Neural crest cell (in vitro differentiated cells): ENCODE results near the gene DTNBP1. TPM values are rescaled to one million over a fixed set of nuclear protein-coding genes. Genes with fewer than 3 reads are reported as not detected.

Source experiments
- DNase-seq: peaks from one replicate; pipeline ENCODE4 v3.0.0; 2021; ENCODE audit warnings: low read depth, mixed read lengths, low spot score
- H3K27ac Mint-ChIP-seq: one replicate; pipeline ENCODE4 v1.8.0; 2021; ENCODE audit warnings: mild to moderate bottlenecking, mixed read lengths; ENCODE audit not compliant: unreplicated experiment
- H3K27me3 Mint-ChIP-seq: 2 replicates; pipeline ENCODE4 v1.8.0; 2021; ENCODE audit warnings: low read depth, mild to moderate bottlenecking, mixed read lengths
- H3K36me3 Mint-ChIP-seq: 2 replicates; pipeline ENCODE4 v1.8.0; 2021; ENCODE audit warnings: low read depth, mild to moderate bottlenecking, mixed read lengths
- H3K4me1 Mint-ChIP-seq: 2 replicates; pipeline ENCODE4 v1.8.0; 2021; ENCODE audit warnings: mixed read lengths
- H3K4me3 Mint-ChIP-seq: one replicate; pipeline ENCODE4 v1.8.0; 2021; ENCODE audit warnings: mild to moderate bottlenecking, mixed read lengths
- H3K9me3 Mint-ChIP-seq: 2 replicates; pipeline ENCODE4 v1.8.0; 2021; ENCODE audit warnings: mixed read lengths
- CTCF ChIP-seq: fragments of 200-600 bp; sonication (generic); conservative IDR thresholded peaks from 2 replicates; pipeline ENCODE4 v1.5.0; 2021; ENCODE audit warnings: antibody characterized with exemption, mild to moderate bottlenecking
- total RNA-seq: library from RNA; stranded (reverse); gene quantifications from 2 replicates; pipeline ENCODE4 v1.2.1, GENCODE V29; 2021

The DTNBP1 gene
- total RNA-seq, 1 donor from 2014 or later, result 13.5 TPM

- no peak for TF ChIP-seq CTCF
- H3K4me3 Mint-ChIP-seq, result no peak overlapping the region
- no peak overlapping the region for H3K27ac Mint-ChIP-seq
- H3K4me1 Mint-ChIP-seq, result no peaks in the 10 kb centered on the region
- no peaks in the 10 kb centered on the region for H3K36me3 Mint-ChIP-seq
- no peaks in the 10 kb centered on the region for H3K27me3 Mint-ChIP-seq
- no peak for DNase-seq
- no peaks in the 10 kb centered on the region for H3K9me3 Mint-ChIP-seq
These were observed 188.6 kb downstream of the DTNBP1 start for GRCh38 chr6:15474196-15474595.

GRCh38 chr6:15473741-15474161 is 189.1 kb downstream of the DTNBP1 start:
- Mint-ChIP-seq H3K27me3 (no peaks in the 10 kb centered on the region), H3K27ac (no peak overlapping the region), H3K4me1 (no peaks in the 10 kb centered on the region), H3K9me3 (peaks cover 2% of the 10 kb centered on the region), H3K36me3 (peaks cover 3% of the 10 kb centered on the region), H3K4me3 (no peak overlapping the region)
- TF ChIP-seq CTCF, result no peak
- no peak for DNase-seq

- Mint-ChIP-seq H3K27me3 (no peaks in the 10 kb centered on the region), H3K9me3 (peaks cover 3% of the 10 kb centered on the region), H3K27ac (no peak overlapping the region), H3K4me3 (no peak overlapping the region), H3K4me1 (no peaks in the 10 kb centered on the region), H3K36me3 (peaks cover 9% of the 10 kb centered on the region)
- TF ChIP-seq CTCF, result no peak
- DNase-seq, result no peak
These were observed 189.7 kb downstream of the DTNBP1 start for GRCh38 chr6:15473174-15473573.
